HEK293T (cell line): ENCODE results near the gene NFE2L3.
"Not testable (repeated sequence)": the region's sequence is repeated elsewhere in the genome, so short reads cannot be mapped to it uniquely, and the experiment has no call there.

Source experiments
- ARNT ChIP-seq: fragments of 450-650 bp; IDR thresholded peaks from 2 replicates; pipeline ENCODE4 v1.6.1; 2017; ENCODE audit warnings: mild to moderate bottlenecking
- BHLHE40 ChIP-seq: fragments of 450-650 bp; IDR thresholded peaks from 2 replicates; pipeline ENCODE4 v1.6.1; 2016; ENCODE audit warnings: mild to moderate bottlenecking, moderate library complexity, borderline replicate concordance
- CTBP1 ChIP-seq: fragments of 450-650 bp; IDR thresholded peaks from 2 replicates; pipeline ENCODE4 v1.6.1; 2016; ENCODE audit warnings: borderline replicate concordance
- ELF4 ChIP-seq: fragments of 450-650 bp; IDR thresholded peaks from 2 replicates; pipeline ENCODE4 v1.6.1; 2017; ENCODE audit warnings: antibody characterized with exemption
- FOXA1 ChIP-seq: fragments of 450-650 bp; IDR thresholded peaks from 2 replicates; pipeline ENCODE4 v1.6.1; 2016; ENCODE audit warnings: mild to moderate bottlenecking
- L3MBTL2 ChIP-seq: fragments of 450-650 bp; conservative IDR thresholded peaks from 2 replicates; pipeline ENCODE4 v1.6.1; 2016; ENCODE audit warnings: mild to moderate bottlenecking
- NFRKB ChIP-seq: fragments of 450-650 bp; IDR thresholded peaks from 2 replicates; pipeline ENCODE4 v1.6.1; 2016; ENCODE audit warnings: mild to moderate bottlenecking, moderate library complexity
- SP1 ChIP-seq: fragments of 450-650 bp; IDR thresholded peaks from 2 replicates; pipeline ENCODE4 v1.6.1; 2017
- TARDBP ChIP-seq: fragments of 450-650 bp; IDR thresholded peaks from 2 replicates; pipeline ENCODE4 v1.6.1; 2016
- ZNF384 ChIP-seq: fragments of 450-650 bp; IDR thresholded peaks from 2 replicates; pipeline ENCODE4 v1.6.1; 2016
- TF ChIP-seq, protein P1 (sequence below): fragments of 450-650 bp; IDR thresholded peaks from 2 replicates; pipeline ENCODE4 v1.6.1; 2016

DNA sequence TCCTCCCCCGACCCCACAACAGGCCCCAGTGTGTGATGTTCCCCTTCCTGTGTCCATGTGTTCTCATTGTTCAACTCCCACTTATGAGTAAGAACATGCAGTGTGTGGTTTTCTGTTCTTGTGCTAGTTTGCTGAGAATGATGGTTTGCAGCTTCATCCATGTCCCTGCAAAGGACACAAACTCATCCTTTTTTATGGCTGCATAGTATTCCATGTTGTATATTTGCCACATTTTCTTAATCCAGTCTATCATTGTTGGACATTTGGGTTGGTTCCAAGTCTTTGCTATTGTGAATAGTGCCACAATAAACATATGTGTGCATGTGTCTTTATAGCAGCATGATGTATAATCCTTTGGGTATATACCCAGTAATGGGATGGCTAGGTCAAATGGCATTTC lies 11.8 kb downstream of the NFE2L3 start:
- not testable (repeated sequence) for TF ChIP-seq CTBP1, TARDBP, SP1, FOXA1, ZNF384, NFRKB, ELF4, BHLHE40, ARNT, L3MBTL2
- TF ChIP-seq, protein P1, sequence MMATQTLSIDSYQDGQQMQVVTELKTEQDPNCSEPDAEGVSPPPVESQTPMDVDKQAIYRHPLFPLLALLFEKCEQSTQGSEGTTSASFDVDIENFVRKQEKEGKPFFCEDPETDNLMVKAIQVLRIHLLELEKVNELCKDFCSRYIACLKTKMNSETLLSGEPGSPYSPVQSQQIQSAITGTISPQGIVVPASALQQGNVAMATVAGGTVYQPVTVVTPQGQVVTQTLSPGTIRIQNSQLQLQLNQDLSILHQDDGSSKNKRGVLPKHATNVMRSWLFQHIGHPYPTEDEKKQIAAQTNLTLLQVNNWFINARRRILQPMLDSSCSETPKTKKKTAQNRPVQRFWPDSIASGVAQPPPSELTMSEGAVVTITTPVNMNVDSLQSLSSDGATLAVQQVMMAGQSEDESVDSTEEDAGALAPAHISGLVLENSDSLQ, result not testable (repeated sequence)
